T-helper 22 cell (primary cell): Measurements from ENCODE around the gene PPP2R2B.

Source experiments
- DNase-seq: peaks from one replicate; pipeline ENCODE4 v3.0.0-alpha.2; 2020; ENCODE audit warnings: low read depth

Gene PPP2R2B

GRCh38 chr5:146781157-146781556 lies 97.4 kb downstream of the PPP2R2B start:
- no peak for DNase-seq

- no peak for DNase-seq
Measured at GRCh38 chr5:146779211-146779869, 99.2 kb downstream of the PPP2R2B start.

GRCh38 chr5:146778795-146779194 lies 99.8 kb downstream of the PPP2R2B start:
- no peak for DNase-seq

GRCh38 chr5:146778261-146778660 lies 100.3 kb downstream of the PPP2R2B start:
- DNase-seq, result no peak

GRCh38 chr5:146772881-146773466 lies 105.6 kb downstream of the PPP2R2B start:
- DNase-seq, result no peak

GRCh38 chr5:146770980-146771379 lies 107.6 kb downstream of the PPP2R2B start:
- no peak for DNase-seq

GRCh38 chr5:146770546-146770945 lies 108.0 kb downstream of the PPP2R2B start:
- DNase-seq, result no peak

GRCh38 chr5:146767534-146767933 lies 111.0 kb downstream of the PPP2R2B start:
- no peak for DNase-seq

- DNase-seq, result no peak
Measured at GRCh38 chr5:146766013-146766412, 112.5 kb downstream of the PPP2R2B start.

- DNase-seq, result no peak
Measured at GRCh38 chr5:146765089-146765832, 113.3 kb downstream of the PPP2R2B start.

GRCh38 chr5:146762830-146763229 lies 115.7 kb downstream of the PPP2R2B start:
- no peak for DNase-seq

- DNase-seq, result no peak
Measured at GRCh38 chr5:146761811-146762210, 116.7 kb downstream of the PPP2R2B start.

GRCh38 chr5:146758938-146759337 lies 119.6 kb downstream of the PPP2R2B start:
- no peak for DNase-seq

- no peak for DNase-seq
Measured at GRCh38 chr5:146758076-146758475, 120.5 kb downstream of the PPP2R2B start.

GRCh38 chr5:146756546-146756945 lies 122.0 kb downstream of the PPP2R2B start:
- no peak for DNase-seq

GRCh38 chr5:146755793-146756192 lies 122.8 kb downstream of the PPP2R2B start:
- DNase-seq, result no peak

GRCh38 chr5:146754621-146755020 lies 123.9 kb downstream of the PPP2R2B start:
- no peak for DNase-seq

- no peak for DNase-seq
Measured at GRCh38 chr5:146753641-146754040, 124.9 kb downstream of the PPP2R2B start.

GRCh38 chr5:146751781-146752401 lies 126.7 kb downstream of the PPP2R2B start:
- peak; percentile 30 for DNase-seq

- no peak for DNase-seq
Measured at GRCh38 chr5:146751054-146751453, 127.5 kb downstream of the PPP2R2B start.

GRCh38 chr5:146748533-146748932 lies 130.0 kb downstream of the PPP2R2B start:
- DNase-seq, result no peak

- no peak for DNase-seq
Measured at GRCh38 chr5:146745931-146746577, 132.5 kb downstream of the PPP2R2B start.
